Endometrial microvascular endothelial cells (primary cell): ENCODE data around the gene FAM78A. TPM values are rescaled to one million over a fixed set of nuclear protein-coding genes. Genes with fewer than 3 reads are reported as not detected.
"Not testable (repeated sequence)": the region's sequence is repeated elsewhere in the genome, so short reads cannot be mapped to it uniquely, and the experiment has no call there.

Experiments used
- in situ Hi-C: cut with HindIII; loops from 2 replicates; pipeline ENCODE4 v1.10.0; 2017; ENCODE audit warnings: low sequenced_read_pairs, low pct_unique_long_range_greater_than_20kb; ENCODE audit errors: inconsistent ontology term
- total RNA-seq: library from RNA; depleted of rRNA; stranded (reverse); fragments of >200 nt; gene quantifications from one replicate; pipeline ENCODE4 v1.2.3, GENCODE V29; 2015; ENCODE audit errors: inconsistent ontology term

FAM78A gene
- total RNA-seq, 1 donor from 2014 or later = 5.9 TPM

DNA sequence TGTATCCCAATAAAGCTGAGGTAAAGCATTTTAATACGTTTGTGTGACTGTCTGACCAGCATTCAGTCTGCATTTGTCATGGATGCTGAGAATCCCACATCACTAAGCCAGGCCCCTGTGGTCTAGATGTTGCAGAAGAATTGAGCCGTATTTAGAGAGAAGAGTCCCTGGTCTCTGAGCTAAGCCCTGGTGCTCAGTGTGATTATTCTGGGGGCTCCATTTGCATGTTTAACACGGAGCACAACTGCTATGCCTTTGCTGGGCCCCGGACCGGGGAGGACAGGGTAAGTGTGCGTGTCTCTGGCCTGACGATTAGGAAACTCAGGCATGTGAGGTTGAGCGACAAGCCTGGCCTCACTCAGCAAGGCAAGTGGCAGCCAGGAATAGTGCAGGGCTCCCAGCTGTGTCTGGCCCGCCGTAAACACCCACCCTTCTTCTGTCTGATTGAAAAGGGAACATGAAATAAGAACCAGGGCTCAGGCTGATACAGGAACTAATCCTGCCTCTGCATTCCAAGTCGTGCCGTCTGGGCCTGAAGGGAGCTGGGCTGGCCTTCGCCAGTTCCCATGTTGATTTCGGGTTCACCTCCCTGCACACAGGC, 22.3 kb downstream of the FAM78A start:
- in situ Hi-C loops = no loop called here

DNA sequence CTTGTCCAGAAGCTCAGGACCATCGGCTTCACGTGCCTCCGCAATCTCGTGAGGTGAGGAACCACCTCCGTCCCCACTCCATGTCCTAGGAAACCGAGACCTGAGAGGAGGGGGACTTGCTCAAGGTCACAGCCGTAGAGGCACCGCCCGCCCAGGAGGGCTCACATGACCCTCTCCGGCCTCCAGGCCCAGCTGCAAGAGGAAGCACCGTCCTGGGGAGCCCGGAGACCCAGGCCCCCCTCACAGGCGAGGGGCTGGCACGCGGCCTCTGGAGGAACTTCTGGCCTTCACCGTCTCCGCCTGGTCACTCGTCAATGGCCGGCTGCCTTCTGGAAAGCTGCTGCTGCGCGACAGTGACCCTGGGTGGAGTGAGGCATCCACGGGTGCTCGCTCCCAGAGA, 24.2 kb downstream of the FAM78A start:
- in situ Hi-C loops = no loop called here

DNA sequence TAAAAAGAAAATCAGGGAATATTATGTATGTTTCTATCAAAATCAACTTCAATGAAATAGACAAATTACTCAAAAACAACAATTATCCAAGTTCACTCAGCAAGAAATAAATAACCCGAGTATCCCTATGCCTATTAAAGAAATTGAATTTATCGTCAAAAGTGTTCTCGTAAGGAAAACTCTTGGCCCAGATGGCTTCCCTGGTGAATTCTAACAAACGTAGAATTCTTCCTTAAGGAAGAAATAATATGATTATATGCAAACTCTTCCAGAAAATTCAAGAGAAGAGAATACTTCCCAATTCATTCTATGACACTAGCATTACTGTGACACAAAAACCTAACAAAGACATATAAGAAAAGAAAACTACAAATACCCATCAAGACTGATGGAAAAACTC, 29.7 kb downstream of the FAM78A start:
- in situ Hi-C loops = no loop called here

DNA sequence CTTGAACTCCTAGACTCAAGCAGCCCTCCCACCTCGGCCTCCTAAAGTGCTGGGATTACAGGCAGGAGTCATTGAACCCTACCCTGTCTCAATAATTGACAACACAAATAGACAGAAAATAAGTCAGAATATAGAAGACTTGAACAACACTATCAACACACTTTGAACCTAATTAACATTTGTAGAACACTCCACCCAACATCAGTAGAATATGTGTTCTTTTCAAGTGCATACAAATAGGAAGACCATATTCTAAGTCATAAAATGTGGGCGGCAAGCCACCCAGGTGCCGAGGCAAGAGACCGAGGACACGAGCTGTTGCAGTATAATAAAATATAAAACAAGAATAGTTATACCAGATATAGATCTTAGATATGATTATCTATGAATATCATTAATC, 32.0 kb downstream of the FAM78A start:
- in situ Hi-C loops = not testable (repeated sequence)

DNA sequence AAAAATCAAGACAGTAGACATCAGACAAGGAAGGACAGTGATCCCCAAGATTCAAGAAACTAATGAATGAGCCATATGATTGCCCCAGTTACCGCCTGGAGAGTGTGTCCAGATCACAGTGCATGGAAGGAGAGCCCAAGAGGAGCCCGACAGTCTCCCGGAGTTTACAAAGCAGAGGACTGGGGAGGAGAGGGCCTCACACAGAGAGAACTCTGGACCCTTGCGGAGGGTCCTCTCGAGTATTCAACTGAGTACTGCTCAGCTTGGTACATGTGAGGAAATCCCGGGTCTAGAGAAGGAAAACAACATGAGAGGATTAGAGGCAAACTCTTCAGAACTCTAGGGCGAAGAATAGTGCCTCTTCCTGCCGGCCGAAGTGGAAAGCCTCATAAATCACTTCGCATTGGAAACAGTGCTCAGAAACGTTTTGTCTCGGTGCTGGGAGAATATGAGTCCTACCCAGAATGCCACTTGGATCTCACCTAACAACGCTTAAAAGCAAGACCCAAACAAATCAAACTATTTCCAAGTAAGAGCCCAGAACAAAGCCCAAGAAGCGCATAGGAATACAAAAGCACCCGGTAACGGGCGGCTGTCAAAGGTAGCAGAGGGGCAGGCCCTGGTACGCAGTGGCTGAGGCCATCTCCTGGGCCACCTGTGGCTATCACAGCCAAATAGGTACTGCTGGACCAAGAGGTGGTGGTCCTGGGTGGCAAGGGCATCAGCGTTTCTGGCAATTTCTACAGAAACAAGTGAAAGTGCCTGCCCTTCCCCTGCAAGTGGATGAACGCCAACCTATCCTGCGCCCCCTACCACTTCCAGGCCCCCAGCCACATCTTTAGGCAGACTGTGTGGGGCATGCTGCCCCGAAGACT, 36.0 kb downstream of the FAM78A start:
- in situ Hi-C loops = no loop called here

DNA sequence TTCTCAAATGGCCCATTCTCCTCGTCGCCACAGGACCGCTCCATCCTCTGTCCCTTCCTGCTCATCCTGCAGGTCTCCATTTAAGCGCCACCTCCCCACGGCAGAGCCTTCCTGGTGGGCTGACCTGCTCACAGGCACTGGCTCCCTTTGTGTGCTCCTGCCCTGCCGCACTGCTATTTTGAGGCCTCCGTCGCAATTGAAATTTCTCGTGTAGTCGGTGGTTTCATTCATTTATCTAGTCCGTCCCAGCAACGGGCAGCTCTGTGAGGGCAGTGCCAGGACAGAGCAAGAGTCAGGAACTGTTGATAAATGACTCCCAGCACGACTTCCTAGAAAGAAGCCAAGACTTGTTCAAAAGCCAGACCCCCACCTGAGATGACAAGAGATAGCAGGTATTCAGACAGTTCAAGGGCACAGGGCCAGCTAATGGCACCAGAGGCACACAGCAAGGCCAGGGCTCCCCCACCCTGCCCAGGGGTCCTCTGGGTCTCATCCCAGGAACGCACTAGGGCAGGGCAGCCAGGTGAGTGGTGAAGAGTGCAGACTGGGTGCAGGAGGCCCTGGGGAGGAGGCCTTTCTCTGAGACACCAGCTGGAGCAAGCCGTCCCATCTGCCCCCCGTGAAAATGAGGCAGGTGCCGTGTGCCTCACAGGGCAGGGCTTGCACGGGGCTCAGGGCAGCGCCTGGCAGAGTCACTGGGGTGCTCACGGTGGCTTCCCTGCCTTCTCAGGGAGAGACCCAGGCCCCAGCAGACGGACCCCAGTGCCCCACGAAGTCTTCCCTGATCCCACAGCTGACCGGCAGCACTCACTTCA, 36.9 kb downstream of the FAM78A start:
- in situ Hi-C loops = no loop called here

DNA sequence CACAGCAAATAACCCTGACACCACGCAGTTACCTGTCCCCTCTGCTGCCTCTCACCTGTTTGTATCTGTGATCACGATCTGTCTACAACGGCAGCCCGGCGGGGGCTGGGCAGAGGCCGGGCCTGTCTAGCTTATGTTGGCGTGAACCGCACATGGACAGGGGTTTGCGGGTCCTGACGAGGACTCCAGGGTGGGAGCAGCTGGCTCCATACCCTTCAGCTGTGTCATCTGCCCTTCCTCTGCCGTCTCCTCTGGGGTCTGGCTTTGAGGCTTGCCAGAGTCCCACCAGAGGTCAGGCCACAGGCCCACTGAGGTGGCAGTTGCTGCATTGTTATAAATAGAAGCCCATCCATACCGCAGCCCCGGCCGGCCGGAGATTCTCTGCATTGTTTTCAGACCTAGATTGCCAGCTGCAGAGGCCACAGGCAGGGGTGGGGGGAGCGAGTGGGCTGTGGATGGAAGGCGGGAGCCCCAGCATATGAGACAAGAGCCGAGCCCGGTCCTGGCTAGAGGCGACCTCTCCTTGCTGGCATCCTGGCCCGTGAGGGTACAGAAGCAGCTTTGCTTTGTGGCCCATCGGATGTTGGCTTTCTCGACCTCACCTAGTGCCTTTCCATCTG, 37.8 kb downstream of the FAM78A start:
- in situ Hi-C loops = no loop called here

DNA sequence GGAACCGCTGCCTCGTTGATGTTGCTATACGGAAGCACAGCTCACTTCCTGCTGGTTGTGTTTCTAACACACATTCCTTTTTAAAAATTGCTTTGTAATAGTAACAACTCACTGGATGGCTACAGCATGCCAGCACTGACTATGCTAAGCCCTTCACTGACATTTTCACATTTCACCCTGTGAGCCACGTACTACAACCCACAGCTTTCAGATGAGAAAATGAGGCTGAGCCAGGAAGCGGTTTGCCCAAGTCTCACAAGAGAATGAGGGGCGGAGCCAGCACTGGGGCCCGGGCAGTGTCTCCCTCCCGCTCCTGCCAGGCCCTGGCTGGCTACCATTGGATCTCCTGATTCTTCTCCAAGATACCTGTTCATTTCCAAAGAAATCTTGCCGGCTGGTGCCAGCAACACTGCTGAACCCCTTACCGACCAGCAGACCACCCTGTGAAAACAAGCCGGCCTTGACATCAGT, 38.3 kb downstream of the FAM78A start:
- in situ Hi-C loops = no loop called here

DNA sequence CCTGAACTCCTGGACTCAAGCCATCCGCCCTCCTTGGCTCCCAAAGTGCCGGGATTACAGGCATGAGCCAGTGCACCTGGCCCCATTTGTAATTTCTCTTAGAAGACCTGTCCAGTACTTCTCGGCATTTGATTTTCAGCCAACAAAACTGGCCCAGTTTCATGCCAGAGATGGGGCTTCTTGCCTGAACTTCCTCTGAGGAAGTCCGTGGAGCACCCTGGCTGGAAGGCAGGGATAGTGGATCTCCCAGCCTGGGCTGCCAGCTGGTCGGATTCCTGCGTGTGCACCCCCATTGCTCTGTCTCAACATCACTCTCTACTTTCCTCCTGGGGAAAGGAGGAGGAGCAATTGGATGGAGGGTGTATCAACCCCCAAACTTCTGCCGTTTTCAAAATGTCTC, 39.0 kb downstream of the FAM78A start:
- in situ Hi-C loops = no loop called here

DNA sequence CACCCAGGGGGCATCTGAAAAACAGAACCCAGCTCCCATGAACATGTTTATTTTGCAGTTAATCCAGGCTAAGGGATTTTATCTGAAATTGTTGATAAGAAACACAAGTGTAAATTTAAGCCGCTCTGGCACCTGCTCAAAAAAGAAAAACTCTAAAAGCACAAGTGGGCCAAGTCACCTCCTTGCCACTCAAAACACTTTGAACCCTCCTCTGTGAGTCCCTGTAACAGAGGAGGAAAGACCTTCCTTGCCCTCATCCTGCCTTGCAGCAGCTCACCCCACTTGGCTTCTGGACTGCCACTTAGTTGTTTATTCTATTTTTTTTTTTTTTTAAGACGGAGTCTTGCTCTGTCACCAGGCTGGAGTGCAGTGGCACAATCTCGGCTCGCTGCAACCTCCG, 39.5 kb downstream of the FAM78A start:
- in situ Hi-C loops = no loop called here

DNA sequence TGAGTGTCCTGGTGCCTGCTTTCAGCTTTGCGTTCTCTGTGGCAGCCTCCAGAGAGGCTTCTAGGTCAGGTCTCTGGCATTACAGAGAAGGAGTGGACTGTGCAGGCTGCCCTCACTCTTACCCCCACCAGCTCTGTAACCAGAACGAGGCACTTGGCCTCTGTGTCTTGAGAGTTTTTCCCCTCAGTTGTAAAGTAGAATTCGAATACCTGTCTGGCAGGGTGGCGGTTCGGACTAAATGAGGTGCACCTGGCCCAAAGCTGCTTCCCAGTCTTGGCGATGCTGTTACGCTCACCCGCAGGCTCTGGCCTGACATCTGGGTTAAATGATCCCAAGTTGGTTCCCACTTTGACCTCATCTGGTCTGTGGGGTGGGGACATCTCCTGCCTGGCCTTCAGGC, 40.1 kb downstream of the FAM78A start:
- in situ Hi-C loops = no loop called here

DNA sequence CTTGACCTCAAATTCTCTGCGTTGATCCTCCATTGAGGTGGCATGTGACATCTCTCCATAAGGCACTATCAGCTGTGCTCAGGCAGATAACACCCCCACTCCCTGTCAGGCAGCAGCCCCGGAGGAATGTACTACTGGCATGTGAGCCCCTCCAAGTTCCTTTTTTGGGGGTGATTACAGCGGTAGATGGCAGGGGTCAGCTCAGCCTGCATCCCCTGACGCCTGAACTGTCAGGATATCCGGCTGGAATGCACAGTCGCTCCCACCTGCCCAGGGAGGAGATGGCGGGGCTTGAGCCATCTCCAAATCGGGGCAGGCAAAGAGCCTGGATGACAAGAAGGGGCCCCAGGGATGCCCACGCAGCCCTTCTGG, 40.8 kb downstream of the FAM78A start:
- in situ Hi-C loops = no loop called here

DNA sequence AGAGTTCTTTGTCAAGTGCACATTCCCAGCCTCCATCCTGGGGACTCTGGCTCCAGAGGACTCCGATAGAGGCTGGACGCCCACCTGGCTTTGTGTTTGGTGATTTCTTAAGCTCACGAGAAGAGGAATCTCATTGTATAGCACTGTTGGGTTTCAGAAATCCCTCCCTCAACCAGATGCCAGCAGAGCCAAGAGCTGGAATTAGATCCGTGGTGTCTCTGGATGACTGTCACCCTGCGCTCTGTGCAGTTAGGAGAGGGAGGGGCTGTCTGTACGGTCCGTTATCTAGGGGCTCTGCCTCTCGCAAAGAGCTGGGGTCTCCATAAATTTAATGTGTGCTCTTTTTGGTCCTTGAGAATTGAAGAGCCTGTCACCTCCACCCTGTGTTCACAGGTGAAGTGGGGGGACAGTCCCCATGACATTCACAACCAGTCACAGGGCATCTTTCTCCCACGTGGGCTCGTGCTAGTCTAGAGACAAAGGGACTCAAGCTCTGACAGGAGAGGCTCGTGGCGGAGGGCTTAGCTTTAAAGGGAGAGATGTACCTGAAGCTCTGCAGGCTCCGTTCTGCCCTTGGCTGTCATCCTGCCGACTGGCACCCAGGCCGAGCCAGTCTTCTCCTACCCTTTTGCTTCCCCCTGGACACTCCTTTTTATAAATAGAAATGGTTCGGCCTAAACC, 41.4 kb downstream of the FAM78A start:
- in situ Hi-C loops = no loop called here

DNA sequence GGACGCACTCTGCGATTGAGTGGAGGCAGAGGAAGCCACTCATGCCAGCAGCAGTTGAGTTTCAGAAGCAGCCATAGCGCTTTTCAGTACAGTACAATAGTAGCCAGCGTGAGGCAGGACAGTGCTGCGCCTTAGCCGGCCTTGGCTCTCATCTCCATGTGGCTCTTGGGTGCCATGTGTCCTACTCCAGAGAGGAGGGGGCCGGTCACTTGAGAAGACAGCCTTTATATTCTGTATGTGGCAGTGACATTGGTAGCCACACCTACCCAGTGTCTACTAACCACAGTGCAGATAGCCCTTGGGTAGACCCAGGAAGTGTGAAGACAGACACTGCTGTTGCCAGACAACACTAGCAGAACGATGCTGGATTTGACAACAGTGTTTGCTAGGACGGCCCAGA, 42.3 kb downstream of the FAM78A start:
- in situ Hi-C loops = no loop called here

DNA sequence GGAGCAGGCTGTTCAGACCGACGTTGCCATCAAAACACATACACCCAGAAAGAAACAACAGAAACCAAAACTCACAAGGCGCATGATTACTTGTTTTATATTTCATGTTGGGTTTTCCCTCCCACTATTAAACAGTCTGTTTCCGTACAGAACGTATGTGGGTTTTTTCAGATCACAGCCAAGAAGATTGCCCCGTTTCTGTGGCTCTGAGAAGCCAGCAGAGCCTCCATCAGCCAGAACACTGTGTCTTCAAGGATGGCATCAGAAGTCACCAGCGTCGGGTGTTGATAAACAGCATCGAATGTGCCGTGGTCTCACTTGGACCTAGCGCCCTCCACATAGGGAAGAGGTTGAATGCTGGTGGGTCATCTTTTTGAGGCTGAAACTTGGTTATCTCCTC, 42.8 kb downstream of the FAM78A start:
- in situ Hi-C loops = no loop called here

DNA sequence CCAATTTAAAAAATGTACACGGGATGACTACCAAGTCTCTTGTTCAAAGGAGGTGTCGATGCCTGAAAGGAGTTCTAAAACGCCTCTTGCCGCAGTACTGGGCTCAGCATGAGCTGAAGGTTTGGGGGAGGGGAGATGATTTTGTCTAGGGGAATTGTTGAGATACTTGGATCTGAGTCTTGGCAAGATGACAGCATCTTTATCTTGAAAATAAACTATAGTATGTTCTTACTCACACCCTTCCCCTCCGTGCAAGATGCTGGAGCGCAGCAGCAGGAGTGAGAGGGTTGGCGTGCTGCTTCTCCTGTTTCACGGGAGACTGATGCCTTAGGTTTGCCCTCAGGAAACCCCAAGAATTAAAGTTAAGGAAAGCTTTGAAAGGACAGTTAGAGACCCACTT, 47.3 kb downstream of the FAM78A start:
- in situ Hi-C loops = no loop called here

DNA sequence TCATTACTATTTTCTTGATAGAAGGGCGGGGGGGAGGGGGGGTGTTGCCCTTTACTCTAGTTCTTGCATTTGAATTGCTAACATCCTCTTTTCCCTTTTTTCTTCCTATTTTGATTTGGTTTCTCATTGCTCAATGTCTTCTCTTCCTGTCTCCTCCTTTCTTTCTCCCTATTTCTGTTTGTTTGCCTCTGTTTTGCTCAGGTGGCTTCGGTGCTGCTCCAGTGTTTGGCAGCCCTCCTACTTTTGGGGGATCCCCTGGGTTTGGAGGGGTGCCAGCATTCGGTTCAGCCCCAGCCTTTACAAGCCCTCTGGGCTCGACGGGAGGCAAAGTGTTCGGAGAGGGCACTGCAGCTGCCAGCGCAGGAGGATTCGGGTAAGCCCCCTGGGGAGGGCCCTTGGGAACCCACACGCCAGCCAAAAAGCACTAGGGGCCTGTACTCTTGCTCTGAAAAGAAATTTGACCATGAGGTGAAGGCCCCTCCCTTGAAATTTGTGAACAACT, 48.3 kb downstream of the FAM78A start:
- in situ Hi-C loops = no loop called here

DNA sequence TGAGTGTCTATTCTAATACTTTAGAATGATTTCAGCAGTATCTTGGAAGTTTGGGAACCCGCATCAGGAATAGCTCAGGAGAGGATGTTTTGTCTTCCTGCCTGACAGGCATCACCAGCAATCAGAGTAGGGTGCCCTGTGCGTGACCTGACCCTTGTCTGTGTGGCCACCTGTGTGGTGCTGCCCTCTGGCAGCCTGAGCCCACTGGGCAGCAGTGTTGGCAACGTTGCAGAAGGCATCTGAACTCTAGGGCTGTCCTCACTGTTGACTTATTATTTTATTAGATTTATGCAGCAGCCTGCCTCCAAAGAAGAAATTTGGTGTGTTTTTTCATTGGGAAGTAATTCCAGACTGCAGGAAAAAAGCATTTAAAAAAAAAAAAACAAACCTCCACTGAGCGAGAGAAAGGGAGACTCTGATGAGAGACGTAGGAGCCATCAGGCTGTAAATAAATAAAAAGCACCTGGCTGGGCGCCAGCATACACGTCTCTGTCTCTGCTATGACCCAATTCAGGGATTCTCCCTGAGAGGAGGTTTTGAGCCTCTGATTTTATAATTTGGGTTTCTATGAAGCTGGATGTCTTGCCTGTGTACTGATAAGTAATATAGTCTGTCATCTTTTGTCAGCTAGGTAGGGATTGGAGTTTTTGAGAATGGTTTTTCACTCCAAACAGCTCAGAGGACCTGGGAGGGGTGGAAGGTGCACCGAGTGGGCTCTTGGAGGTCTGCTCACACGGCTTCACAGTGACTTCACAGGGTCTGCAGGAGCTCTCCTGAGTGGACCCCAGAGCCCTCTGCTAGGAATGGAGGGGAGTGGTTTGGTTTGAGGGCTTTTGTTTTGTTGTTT, 49.0 kb downstream of the FAM78A start:
- in situ Hi-C loops = no loop called here
